Kidney tubule cell (primary cell): ENCODE data around the gene PCDHA7.
A peak's percentile ranks its signal among the peaks of the same experiment; 100 is the strongest.
"Not testable (repeated sequence)": the region's sequence is repeated elsewhere in the genome, so short reads cannot be mapped to it uniquely, and the experiment has no call there.

ENCODE experiments used
- DNase-seq: peaks from one replicate; pipeline ENCODE4 v3.0.0-alpha.2; 2018; ENCODE audit warnings: low spot score

The PCDHA7 gene

DNA sequence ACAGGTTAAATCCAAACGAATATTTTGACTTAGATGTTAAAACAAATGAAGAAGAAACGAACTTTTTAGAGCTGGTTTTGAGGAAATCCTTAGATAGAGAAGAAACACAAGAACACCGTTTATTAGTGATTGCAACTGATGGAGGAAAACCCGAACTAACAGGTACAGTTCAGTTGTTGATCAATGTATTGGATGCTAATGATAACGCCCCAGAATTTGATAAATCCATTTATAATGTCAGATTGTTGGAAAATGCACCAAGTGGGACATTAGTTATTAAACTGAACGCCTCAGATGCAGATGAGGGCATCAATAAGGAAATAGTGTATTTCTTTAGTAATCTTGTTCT, 11.8 kb upstream of the PCDHA7 start:
- DNase-seq, result no peak

DNA sequence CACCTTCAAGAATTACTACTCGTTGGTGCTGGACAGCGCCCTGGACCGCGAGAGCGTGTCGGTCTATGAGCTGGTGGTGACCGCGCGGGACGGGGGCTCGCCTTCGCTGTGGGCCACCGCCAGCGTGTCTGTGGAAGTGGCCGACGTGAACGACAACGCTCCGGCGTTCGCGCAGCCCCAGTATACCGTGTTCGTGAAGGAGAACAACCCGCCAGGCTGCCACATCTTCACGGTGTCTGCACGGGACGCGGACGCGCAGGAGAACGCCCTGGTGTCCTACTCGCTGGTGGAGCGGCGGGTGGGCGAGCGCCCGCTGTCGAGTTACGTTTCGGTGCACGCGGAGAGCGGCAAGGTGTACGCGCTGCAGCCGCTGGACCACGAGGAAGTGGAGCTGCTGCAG, 11.1 kb upstream of the PCDHA7 start:
- DNase-seq, result not testable (repeated sequence)

DNA sequence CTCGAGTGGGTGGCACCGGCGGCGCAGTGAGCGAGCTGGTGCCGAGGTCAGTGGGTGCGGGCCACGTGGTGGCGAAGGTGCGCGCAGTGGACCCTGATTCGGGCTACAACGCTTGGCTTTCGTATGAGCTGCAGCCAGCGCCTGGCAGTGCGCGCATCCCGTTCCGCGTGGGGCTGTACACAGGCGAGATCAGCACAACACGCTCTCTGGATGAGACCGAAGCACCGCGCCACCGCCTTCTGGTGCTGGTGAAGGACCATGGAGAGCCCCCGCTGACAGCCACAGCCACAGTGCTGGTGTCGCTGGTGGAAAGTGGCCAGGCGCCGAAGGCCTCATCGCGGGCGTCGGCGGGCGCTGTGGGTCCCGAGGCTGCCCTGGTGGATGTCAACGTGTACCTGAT, 10.6 kb upstream of the PCDHA7 start:
- DNase-seq, result no peak

DNA sequence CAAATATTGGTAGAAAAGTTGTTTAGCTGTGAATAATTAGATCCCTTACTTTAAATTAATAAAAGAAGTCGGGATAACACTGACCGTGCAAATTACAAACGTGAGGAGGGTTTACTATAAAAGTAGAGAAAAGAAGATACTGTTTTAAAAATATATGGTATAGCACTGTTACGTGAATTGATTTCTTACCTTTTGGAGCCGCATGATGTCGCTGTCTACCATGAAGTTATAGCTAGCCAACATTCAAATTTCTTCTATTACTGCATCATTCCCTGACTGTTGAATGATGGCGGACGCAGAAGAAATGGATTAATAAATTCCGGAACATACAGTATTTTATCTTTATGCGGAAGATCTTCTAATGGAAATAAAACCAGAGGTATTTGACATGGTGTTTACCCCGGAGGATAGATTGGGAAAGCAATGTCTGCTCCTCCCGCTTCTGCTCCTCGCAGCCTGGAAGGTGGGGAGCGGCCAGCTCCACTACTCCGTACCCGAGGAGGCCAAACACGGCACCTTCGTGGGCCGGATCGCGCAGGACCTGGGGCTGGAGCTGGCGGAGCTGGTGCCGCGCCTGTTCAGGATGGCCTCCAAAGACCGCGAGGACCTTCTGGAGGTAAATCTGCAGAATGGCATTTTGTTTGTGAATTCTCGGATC, 6.2 kb upstream of the PCDHA7 start, which contains the start of gene PCDHA6:
TSS of gene PCDHA6 (plus strand) at position 257 of the 658 bp plus-strand sequence. CDS start at position 389, 132 bp downstream.
- peak; percentile 23 for DNase-seq

DNA sequence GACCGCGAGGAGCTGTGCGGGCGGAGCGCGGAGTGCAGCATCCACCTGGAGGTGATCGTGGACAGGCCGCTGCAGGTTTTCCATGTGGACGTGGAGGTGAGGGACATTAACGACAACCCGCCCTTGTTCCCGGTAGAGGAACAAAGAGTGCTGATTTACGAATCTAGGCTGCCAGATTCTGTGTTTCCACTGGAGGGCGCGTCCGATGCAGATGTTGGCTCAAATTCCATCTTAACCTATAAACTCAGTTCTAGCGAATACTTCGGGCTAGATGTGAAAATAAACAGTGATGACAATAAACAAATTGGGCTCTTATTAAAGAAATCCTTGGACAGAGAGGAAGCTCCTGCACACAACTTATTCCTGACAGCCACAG, 5.7 kb upstream of the PCDHA7 start:
- DNase-seq, result peak; percentile 12

DNA sequence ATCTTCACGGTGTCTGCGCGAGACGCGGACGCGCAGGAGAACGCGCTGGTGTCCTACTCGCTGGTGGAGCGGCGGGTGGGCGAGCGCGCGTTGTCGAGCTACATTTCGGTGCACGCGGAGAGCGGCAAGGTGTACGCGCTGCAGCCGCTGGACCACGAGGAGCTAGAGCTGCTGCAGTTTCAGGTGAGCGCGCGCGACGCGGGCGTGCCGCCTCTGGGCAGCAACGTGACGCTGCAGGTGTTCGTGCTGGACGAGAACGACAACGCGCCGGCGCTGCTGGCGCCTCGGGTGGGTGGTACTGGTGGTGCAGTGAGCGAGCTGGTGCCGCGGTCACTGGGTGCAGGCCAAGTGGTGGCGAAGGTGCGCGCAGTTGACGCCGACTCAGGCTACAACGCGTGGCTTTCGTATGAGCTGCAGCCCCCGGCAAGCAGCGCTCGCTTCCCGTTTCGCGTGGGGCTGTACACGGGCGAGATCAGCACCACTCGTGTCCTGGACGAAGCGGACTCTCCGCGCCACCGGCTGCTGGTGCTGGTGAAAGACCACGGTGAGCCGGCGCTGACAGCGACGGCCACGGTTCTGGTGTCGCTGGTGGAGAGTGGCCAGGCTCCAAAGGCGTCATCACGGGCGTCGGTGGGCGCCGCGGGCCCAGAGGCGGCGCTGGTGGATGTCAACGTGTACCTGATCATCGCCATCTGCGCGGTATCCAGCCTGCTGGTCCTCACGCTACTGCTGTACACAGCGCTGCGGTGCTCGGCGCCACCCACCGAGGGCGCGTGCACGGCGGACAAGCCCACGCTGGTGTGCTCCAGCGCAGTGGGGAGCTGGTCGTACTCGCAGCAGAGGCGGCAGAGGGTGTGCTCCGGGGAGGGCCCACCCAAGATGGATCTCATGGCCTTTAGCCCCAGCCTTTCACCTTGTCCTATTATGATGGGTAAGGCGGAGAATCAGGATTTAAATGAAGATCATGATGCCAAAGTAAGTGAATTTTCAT, 4.3 kb upstream of the PCDHA7 start:
- not testable (repeated sequence) for DNase-seq

DNA sequence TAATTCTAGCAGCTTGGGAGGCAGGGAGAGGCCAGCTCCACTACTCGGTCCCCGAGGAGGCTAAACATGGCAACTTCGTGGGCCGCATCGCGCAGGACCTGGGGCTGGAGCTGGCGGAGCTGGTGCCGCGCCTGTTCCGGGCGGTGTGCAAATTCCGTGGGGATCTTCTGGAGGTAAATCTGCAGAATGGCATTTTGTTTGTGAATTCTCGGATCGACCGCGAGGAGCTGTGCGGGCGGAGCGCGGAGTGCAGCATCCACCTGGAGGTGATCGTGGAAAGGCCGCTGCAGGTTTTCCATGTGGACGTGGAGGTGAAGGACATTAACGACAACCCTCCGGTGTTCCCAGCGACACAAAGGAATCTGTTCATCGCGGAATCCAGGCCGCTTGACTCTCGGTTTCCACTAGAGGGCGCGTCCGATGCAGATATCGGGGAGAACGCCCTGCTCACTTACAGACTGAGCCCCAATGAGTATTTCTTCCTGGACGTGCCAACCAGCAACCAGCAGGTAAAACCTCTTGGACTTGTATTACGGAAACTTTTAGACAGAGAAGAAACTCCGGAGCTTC, 455 bp downstream of the PCDHA7 start:
- not testable (repeated sequence) for DNase-seq

DNA sequence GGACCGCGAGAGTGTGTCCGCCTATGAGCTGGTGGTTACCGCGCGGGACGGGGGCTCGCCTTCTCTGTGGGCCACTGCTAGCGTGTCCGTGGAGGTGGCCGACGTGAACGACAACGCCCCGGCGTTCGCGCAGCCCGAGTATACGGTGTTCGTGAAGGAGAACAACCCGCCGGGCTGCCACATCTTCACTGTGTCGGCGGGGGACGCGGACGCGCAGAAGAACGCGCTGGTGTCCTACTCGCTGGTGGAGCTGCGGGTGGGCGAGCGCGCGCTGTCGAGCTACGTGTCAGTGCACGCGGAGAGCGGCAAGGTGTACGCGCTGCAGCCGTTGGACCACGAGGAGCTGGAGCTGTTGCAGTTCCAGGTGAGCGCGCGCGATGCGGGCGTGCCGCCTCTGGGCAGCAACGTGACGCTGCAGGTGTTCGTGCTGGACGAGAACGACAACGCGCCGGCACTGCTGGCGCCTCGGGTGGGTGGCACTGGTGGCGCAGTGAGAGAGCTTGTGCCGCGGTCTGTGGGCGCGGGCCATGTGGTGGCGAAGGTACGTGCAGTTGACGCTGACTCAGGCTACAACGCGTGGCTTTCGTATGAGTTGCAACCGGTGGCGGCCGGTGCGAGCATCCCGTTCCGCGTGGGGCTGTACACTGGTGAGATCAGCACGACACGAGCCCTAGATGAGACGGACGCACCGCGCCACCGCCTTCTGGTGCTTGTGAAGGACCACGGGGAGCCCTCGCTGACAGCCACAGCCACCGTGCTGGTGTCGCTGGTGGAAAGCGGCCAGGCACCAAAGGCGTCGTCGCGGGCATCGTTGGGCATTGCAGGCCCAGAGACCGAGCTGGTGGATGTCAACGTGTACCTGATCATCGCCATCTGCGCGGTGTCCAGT, 1.8 kb downstream of the PCDHA7 start:
- no peak for DNase-seq

DNA sequence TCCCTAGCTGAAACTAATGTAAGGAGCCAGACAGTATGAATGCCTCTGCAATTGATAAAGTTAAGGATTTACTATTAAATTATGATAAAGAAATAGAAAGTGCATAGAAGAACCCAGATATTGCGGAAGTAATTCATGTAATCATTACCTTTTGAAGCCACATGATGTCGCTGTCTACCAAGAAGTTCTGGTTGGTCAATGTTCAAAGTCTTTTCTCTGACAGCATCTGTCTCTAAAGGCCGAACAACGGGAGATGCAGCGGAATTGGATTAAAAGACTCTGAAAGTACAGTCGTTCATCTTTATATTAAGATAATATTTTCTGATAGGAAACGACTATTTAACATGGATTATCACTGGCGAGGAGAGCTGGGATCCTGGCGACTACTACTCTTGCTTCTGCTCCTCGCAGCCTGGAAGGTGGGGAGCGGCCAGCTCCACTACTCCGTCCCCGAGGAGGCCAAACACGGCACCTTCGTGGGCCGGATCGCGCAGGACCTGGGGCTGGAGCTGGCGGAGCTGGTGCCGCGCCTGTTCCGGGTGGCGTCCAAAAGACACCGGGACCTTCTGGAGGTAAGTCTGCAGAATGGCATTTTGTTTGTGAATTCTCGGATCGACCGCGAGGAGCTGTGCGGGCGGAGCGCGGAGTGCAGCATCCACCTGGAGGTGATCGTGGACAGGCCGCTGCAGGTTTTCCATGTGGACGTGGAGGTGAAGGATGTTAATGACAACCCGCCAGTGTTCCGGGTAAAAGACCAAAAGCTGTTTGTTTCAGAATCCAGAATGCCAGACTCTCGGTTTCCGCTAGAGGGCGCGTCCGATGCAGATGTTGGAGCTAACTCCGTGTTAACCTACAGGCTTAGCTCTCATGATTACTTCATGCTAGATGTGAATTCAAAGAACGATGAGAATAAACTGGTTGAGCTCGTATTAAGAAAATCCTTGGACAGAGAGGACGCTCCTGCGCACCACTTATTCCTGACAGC, 7.2 kb downstream of the PCDHA7 start, which contains the start of gene PCDHA8:
TSS of gene PCDHA8 (plus strand) at position 210 of the 985 bp plus-strand sequence. CDS start at position 345, 135 bp downstream.
- peak; percentile 17 for DNase-seq

DNA sequence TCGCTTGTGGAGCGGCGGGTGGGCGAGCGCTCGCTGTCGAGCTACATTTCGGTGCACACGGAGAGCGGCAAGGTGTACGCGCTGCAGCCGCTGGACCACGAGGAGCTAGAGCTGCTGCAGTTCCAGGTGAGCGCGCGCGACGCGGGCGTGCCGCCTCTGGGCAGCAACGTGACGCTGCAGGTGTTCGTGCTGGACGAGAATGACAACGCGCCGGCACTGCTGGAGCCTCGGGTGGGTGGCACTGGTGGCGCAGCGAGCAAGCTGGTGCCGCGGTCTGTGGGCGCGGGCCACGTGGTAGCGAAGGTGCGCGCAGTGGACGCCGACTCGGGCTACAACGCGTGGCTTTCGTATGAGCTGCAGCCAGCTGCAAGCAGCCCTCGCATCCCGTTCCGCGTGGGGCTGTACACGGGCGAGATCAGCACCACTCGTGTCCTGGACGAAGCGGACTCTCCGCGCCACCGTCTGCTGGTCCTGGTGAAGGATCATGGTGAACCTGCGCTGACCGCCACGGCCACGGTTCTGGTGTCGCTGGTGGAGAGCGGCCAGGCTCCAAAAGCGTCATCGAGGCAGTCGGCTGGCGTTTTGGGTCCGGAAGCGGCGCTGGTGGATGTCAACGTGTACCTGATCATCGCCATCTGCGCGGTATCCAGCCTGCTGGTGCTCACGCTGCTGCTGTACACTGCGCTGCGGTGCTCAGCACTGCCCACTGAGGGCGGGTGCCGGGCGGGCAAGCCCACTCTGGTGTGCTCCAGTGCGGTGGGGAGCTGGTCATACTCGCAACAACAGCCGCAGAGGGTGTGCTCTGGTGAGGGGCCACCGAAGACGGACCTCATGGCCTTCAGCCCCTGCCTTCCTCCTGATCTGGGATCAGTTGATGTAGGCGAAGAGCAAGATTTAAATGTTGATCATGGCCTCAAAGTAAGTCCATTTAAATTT, 9.0 kb downstream of the PCDHA7 start:
- DNase-seq, result no peak

DNA sequence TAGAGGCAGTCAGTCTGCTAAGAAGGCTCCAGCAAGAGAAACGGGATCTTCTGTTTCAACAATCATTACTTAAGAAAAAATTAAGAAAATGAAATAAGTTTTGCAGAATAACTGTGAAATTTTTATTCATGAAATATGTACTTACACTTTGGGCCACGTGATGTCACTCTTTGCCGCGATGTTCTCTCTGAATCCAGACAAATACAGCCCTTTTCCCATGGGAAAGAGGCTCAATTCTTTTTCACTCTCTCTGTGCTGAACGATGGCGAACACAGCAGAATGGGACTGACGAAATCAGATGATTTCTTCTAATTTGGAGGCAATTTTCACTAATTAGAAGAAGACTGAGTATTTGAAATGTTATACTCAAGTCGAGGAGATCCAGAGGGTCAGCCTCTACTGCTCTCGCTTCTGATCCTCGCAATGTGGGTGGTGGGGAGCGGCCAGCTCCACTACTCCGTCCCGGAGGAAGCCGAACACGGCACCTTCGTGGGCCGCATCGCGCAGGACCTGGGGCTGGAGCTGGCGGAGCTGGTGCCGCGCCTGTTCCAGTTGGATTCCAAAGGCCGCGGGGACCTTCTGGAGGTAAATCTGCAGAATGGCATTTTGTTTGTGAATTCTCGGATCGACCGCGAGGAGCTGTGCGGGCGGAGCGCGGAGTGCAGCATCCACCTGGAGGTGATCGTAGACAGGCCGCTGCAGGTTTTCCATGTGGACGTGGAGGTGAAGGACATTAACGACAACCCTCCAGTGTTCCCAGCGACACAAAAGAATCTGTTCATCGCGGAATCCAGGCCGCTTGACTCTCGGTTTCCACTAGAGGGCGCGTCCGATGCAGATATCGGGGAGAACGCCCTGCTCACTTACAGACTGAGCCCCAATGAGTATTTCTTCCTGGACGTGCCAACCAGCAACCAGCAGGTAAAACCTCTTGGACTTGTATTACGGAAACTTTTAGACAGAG, 14.4 kb downstream of the PCDHA7 start, which contains the start of gene PCDHA9:
TSS of gene PCDHA9 (plus strand) at position 244 of the 964 bp plus-strand sequence. CDS start at position 358, 114 bp downstream.
- DNase-seq, result not testable (repeated sequence)

DNA sequence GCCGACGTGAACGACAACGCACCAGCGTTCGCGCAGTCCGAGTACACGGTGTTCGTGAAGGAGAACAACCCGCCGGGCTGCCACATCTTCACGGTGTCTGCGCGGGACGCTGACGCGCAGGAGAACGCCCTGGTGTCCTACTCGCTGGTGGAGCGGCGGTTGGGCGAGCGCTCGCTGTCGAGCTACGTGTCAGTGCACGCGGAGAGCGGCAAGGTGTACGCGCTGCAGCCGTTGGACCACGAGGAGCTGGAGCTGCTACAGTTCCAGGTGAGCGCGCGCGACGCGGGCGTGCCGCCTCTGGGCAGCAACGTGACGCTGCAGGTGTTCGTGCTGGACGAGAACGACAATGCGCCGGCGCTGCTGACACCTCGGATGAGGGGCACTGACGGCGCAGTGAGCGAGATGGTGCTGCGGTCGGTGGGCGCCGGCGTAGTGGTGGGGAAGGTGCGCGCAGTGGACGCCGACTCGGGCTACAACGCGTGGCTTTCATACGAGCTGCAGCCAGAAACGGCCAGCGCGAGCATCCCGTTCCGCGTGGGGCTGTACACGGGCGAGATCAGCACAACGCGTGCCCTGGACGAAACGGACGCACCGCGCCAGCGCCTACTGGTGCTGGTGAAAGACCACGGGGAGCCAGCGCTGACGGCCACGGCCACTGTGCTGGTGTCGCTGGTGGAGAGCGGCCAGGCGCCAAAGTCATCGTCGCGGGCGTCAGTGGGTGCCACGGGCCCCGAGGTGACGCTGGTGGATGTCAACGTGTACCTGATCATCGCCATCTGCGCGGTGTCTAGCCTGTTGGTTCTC, 16.0 kb downstream of the PCDHA7 start:
- not testable (repeated sequence) for DNase-seq

DNA sequence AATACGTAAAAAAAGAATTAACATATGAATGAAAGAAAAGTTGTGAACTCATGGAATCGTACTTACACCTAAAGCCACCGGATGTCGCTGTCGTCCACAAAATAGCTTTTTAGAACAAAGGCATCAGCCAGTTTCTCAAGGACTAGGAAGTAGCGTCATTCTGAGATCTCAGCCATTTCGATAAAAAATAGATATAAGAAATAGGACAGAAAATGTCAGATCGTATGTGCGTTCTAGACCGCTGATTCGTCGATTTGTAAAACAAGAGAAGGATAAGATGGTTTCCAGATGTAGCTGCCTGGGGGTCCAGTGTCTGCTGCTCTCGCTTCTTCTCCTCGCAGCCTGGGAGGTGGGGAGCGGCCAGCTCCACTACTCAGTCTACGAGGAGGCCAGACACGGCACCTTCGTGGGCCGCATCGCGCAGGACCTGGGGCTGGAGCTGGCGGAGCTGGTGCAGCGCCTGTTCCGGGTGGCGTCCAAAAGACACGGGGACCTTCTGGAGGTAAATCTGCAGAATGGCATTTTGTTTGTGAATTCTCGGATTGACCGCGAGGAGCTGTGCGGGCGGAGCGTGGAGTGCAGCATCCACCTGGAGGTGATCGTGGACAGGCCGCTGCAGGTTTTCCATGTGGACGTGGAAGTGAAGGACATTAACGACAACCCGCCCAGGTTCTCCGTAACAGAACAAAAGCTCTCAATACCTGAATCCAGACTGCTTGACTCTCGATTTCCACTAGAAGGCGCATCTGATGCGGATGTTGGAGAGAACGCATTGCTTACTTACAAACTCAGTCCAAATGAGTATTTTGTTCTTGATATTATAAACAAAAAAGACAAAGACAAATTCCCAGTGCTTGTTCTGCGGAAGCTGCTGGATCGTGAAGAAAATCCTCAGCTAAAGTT, 22.0 kb downstream of the PCDHA7 start, which contains the start of gene PCDHA10:
TSS of gene PCDHA10 (plus strand) at position 126 of the 903 bp plus-strand sequence. CDS start at position 278, 152 bp downstream.
- peak; percentile 68 for DNase-seq

DNA sequence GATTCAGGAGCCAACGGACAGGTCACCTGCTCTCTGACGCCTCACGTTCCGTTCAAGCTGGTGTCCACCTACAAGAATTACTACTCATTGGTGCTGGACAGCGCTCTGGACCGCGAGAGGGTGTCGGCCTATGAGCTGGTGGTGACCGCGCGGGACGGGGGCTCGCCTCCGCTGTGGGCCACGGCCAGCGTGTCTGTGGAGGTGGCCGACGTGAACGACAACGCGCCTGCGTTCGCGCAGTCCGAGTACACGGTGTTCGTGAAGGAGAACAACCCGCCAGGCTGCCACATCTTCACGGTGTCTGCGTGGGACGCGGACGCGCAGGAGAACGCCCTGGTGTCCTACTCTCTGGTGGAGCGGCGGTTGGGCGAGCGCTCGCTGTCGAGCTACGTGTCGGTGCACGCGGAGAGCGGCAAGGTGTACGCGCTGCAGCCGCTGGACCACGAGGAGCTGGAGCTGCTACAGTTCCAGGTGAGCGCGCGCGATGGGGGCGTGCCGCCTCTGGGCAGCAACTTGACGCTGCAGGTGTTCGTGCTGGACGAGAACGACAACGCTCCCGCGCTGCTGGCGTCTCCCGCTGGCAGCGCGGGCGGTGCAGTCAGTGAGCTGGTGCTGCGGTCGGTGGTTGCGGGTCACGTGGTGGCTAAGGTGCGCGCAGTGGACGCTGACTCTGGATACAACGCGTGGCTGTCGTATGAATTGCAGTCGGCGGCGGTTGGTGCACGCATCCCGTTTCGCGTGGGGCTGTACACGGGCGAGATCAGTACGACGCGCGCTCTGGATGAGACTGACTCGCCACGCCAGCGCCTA, 23.3 kb downstream of the PCDHA7 start:
- DNase-seq, result no peak

DNA sequence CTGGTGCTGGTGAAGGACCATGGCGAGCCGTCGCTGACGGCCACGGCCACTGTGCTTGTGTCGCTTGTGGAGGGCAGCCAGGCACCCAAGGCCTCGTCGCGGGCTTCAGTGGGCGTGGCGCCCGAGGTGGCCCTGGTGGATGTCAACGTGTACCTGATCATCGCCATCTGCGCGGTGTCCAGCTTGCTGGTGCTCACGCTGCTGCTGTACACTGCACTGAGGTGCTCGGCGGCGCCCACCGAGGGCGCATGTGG, 23.8 kb downstream of the PCDHA7 start:
- DNase-seq, result no peak
